ENCODE data around the gene SPATA1. TPM values are rescaled to one million over a fixed set of nuclear protein-coding genes. Genes with fewer than 3 reads are reported as not detected.

SPATA1 gene
- total and polyA plus RNA-seq, 2 of the 8 experiments (the other 6 are each of a cell fraction or from before 2014, with no cell fraction given) = 0.51 to 1.1 TPM

DNA sequence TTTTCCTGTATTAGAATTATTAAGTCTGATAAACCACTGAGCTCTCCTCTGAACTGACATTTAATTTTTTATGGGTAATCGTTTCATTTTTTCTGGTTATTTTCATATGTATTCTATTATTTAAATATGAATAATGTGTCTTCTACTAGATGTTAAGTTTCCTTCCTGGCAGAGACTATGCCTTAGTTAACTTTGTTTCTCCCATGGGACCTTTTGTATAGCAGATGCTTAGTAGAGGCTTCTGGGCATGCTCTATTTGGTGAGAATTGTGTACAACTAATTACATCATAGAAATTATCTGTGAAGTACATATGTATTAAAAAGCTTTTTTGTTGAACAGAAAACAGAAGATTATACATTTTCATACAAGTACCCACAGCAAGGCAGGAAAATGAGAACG, 44.6 kb downstream of the SPATA1 start (continued):
- TF ChIP-seq, protein P1, sequence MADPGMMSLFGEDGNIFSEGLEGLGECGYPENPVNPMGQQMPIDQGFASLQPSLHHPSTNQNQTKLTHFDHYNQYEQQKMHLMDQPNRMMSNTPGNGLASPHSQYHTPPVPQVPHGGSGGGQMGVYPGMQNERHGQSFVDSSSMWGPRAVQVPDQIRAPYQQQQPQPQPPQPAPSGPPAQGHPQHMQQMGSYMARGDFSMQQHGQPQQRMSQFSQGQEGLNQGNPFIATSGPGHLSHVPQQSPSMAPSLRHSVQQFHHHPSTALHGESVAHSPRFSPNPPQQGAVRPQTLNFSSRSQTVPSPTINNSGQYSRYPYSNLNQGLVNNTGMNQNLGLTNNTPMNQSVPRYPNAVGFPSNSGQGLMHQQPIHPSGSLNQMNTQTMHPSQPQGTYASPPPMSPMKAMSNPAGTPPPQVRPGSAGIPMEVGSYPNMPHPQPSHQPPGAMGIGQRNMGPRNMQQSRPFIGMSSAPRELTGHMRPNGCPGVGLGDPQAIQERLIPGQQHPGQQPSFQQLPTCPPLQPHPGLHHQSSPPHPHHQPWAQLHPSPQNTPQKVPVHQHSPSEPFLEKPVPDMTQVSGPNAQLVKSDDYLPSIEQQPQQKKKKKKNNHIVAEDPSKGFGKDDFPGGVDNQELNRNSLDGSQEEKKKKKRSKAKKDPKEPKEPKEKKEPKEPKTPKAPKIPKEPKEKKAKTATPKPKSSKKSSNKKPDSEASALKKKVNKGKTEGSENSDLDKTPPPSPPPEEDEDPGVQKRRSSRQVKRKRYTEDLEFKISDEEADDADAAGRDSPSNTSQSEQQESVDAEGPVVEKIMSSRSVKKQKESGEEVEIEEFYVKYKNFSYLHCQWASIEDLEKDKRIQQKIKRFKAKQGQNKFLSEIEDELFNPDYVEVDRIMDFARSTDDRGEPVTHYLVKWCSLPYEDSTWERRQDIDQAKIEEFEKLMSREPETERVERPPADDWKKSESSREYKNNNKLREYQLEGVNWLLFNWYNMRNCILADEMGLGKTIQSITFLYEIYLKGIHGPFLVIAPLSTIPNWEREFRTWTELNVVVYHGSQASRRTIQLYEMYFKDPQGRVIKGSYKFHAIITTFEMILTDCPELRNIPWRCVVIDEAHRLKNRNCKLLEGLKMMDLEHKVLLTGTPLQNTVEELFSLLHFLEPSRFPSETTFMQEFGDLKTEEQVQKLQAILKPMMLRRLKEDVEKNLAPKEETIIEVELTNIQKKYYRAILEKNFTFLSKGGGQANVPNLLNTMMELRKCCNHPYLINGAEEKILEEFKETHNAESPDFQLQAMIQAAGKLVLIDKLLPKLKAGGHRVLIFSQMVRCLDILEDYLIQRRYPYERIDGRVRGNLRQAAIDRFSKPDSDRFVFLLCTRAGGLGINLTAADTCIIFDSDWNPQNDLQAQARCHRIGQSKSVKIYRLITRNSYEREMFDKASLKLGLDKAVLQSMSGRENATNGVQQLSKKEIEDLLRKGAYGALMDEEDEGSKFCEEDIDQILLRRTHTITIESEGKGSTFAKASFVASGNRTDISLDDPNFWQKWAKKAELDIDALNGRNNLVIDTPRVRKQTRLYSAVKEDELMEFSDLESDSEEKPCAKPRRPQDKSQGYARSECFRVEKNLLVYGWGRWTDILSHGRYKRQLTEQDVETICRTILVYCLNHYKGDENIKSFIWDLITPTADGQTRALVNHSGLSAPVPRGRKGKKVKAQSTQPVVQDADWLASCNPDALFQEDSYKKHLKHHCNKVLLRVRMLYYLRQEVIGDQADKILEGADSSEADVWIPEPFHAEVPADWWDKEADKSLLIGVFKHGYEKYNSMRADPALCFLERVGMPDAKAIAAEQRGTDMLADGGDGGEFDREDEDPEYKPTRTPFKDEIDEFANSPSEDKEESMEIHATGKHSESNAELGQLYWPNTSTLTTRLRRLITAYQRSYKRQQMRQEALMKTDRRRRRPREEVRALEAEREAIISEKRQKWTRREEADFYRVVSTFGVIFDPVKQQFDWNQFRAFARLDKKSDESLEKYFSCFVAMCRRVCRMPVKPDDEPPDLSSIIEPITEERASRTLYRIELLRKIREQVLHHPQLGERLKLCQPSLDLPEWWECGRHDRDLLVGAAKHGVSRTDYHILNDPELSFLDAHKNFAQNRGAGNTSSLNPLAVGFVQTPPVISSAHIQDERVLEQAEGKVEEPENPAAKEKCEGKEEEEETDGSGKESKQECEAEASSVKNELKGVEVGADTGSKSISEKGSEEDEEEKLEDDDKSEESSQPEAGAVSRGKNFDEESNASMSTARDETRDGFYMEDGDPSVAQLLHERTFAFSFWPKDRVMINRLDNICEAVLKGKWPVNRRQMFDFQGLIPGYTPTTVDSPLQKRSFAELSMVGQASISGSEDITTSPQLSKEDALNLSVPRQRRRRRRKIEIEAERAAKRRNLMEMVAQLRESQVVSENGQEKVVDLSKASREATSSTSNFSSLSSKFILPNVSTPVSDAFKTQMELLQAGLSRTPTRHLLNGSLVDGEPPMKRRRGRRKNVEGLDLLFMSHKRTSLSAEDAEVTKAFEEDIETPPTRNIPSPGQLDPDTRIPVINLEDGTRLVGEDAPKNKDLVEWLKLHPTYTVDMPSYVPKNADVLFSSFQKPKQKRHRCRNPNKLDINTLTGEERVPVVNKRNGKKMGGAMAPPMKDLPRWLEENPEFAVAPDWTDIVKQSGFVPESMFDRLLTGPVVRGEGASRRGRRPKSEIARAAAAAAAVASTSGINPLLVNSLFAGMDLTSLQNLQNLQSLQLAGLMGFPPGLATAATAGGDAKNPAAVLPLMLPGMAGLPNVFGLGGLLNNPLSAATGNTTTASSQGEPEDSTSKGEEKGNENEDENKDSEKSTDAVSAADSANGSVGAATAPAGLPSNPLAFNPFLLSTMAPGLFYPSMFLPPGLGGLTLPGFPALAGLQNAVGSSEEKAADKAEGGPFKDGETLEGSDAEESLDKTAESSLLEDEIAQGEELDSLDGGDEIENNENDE (IDR thresholded peaks at IDR 0.05; ENCODE audit: insufficient replicate concordance, low read length) = no peak
